GM21447 (cell line): Measurements from ENCODE around the gene HSD17B10.
A peak's percentile ranks its signal among the peaks of the same experiment; 100 is the strongest.
"Not testable (repeated sequence)": the region's sequence is repeated elsewhere in the genome, so short reads cannot be mapped to it uniquely, and the experiment has no call there.

ENCODE experiments used
- ATAC-seq: cut with Tn5 transposase; IDR thresholded peaks from one replicate; pipeline ENCODE4 v1.9.1; 2021; ENCODE audit not compliant: unreplicated experiment

HSD17B10 gene

GRCh38 chrX:53433651-53434639 is at the start of gene HSD17B10:
TSS of gene HSD17B10 (minus strand) at chrX:53434370. CDS start at chrX:53434345, 25 bp downstream.
- peak; percentile 94 for ATAC-seq

DNA sequence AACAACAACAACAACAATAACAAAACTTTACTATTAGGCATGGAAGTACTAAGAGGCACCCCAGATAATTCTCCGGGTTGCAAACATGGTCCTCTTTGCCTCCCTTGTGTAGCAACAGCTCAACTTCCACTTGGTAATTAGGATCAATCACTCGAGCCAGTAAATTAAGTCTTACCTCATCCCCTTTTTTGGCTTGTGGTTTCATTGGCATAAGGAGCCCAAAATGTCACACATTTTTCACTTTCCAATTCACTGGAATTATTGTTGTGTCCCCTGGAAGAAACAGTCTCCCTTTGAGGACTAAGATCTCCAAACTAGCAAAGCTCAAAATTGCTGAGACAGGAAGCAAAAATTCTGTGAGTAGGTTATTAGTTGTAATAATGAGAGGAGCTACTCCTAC is 49.2 kb upstream of the HSD17B10 start:
- no peak for ATAC-seq

DNA sequence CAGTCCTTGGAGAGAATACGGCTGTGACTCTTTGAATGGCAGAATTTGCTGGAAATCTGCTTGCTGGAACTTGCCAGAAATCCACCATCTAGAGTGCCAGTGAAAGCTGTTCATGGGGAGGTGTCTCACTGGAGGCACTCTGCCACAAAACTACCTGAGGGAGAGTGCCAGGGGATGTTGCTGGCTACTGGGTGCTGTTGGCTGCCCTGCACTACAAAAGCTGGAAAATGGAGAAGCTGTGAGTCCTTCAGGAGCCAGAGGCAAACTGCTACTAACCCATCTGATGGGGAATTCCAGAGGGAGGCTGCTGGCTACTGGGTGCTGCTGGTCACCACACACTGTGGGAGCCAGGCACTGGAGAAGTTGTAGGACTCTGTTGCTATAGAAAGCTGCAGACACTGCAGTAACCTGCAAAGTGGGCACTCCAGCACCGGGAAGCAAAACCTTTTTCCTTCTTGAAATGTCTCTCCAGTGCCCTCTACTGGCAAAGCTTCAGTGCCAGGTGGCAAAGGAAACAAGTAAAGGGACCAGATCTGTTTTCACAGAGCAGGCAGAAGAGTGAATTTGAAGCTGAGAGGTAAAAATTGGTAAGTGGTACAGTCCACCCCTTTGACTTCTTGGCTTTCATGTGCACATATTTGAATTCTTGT is 47.8 kb upstream of the HSD17B10 start:
- no peak for ATAC-seq

GRCh38 chrX:53481093-53481492 is 46.9 kb upstream of the HSD17B10 start:
- ATAC-seq = no peak

DNA sequence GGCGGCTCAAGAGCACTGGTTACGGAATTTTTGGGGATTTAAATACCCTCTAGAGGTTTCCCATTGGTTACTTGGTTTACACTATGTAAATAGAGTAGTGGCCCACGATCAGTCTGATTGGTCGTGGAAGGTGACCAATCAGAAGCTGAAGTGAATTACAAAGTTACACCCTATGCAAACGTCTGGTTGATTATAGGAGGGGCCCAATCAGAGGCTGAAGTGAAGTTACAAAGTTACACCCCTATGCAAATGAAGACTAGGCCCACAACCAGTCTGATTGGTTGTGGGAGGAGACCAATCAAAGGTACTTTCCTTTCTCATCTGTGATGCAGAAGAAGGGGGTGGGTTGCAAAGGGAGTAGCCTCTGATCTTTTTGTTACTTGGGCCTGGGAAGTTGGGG is 45.1 kb upstream of the HSD17B10 start:
- ATAC-seq = no peak

GRCh38 chrX:53476371-53476770 is 42.2 kb upstream of the HSD17B10 start:
- no peak for ATAC-seq

DNA sequence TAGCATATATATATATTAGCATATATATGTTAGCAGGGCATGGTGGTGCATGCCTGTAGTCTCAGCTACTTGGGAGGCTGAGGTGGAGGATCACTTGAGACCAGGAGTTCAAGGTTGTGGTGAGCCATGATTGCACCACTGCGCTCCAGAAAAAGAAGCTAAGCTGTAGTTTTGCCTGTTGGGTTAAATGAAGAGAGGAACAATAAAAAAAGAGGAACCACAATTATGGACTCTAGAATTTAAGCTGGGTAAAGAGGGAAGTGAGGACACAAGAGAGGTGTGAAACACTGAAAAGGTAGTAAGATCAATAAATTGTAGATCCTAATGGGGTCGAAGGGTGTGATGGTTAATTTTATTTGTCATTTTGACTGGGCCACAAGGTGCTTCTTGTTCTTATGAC is 40.5 kb upstream of the HSD17B10 start:
- no peak for ATAC-seq

- ATAC-seq = no peak
These were observed 37.2 kb upstream of the HSD17B10 start for GRCh38 chrX:53471346-53471745.

DNA sequence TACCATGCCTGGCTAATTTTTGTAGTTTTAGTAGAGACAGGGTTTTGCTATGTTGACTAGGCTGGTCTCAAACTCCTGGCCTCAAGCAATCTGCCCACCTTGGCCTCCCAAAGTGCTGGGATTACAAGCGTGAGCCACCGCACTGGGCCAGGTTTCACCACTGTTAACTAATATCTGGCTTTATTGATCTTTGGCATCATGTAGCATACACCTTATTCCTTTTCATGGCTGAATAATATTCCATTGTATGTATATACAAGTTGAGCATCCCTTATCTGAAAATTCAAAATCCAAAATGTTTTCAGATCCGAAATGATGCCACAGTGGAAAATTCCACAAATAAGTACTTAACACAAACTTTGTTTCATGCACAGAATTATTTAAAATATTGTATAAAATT is 34.5 kb upstream of the HSD17B10 start:
- ATAC-seq = not testable (repeated sequence)

- no peak for ATAC-seq
These were observed 23.9 kb upstream of the HSD17B10 start for GRCh38 chrX:53458082-53458481.

DNA sequence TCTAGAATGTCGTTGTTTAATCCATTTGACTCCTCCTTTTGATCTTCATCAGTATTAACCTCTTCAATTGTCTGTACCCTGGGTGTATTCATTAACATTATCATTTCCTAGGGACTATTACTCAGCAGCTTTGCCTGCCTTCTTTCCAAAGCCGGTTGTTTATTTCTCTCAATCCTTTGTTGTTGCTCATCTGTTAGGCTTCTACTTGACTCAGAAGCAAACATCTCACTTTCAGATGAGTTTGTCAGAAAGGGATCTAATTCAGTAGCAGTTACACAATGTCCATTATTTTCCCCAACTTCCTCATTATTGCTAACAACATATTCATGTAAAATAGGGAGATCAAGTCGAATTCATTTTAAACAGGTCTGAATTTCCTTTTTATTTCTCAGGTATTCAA is 22.1 kb upstream of the HSD17B10 start:
- ATAC-seq = no peak

DNA sequence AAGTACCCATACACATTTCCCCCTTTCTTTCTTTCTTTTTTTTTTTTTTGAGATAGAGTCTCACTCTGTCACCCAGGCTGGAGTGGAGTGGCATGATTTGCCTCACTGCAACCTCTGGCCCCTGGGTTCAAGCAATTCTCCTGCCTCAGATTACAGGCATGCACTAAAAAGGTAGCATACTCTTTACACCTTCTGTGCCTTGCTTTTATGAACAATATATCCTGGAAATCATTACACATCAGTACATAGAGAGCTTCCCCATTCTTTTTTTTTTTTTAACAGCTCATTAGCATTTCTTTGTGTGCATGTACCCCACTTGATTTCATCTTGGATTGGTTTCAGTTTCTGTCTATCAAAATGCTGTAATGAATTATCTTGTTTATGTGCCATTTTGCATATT is 18.6 kb upstream of the HSD17B10 start:
- no peak for ATAC-seq

- no peak for ATAC-seq
These were observed 15.5 kb upstream of the HSD17B10 start for GRCh38 chrX:53449632-53450031.

DNA sequence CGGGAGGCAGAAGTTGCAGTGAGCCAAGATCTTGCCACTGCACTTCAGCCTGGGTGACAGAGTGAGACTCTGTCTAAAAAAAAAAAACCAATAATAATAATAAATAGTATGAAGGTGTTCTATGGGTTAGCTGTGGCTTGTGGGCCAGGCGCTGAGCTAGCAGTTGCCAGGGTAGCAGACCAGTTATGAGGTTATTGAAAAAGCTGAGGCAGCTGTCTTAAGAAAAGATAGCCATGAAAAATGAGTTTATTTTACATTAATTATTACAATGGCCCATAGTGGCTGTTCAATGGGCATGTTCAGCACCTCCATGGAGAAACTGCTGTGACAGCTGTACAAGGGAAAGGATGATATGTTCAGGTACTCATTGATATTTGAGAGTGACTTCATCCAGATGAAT is 13.3 kb upstream of the HSD17B10 start:
- ATAC-seq = no peak

- no peak for ATAC-seq
These were observed 11.8 kb upstream of the HSD17B10 start for GRCh38 chrX:53445977-53446376.

GRCh38 chrX:53442322-53442631 is 8.1 kb upstream of the HSD17B10 start:
- no peak for ATAC-seq

GRCh38 chrX:53441531-53442321 is 7.6 kb upstream of the HSD17B10 start:
- ATAC-seq = peak; percentile 71

- ATAC-seq = no peak
These were observed 6.7 kb upstream of the HSD17B10 start for GRCh38 chrX:53440621-53441517.

DNA sequence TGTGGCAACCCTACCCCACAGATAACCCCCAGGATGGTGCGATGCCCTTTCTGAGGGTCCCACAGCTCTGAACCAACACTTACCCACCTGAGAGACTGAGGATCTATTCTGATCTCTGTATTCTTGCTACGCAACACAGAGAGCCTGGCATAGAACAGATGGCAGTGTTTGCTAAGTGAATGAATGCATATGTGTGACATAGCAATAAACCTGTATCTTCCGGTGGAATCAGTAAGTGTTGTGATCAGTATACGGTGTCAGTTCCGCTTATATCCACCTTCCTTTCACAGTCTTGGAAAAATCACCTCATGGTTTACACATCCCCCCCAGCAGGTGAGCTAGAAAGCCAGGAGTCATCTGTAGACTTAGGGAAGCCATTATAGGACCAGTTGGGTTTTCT is 5.9 kb upstream of the HSD17B10 start:
- ATAC-seq = no peak

GRCh38 chrX:53438832-53439230 is 4.7 kb upstream of the HSD17B10 start:
- no peak for ATAC-seq
